ENCODE data around the gene DRAM1.

The DRAM1 gene

GRCh38 chr12:101876861-101877805, at the start of gene DRAM1:
TSS of gene DRAM1 (plus strand) at chr12:101877580. CDS start at chr12:101877790, 210 bp downstream.
- peak; percentile 22 for TF ChIP-seq CTCF (IDR thresholded peaks at IDR 0.05; ENCODE audit: extremely low read depth, missing control alignments)
- DNase-seq (ENCODE audit: low spot score), result peak; percentile 93

- TF ChIP-seq CTCF (IDR thresholded peaks at IDR 0.05; ENCODE audit: extremely low read depth, missing control alignments), result no peak
- DNase-seq (ENCODE audit: low spot score), result no peak
Observed at GRCh38 chr12:101828463-101829196, 48.8 kb upstream of the DRAM1 start.

GRCh38 chr12:101829639-101830366, 47.6 kb upstream of the DRAM1 start:
- no peak for TF ChIP-seq CTCF (IDR thresholded peaks at IDR 0.05; ENCODE audit: extremely low read depth, missing control alignments)
- no peak for DNase-seq (ENCODE audit: low spot score)

- TF ChIP-seq CTCF (IDR thresholded peaks at IDR 0.05; ENCODE audit: extremely low read depth, missing control alignments), result peak; percentile 82
- DNase-seq (ENCODE audit: low spot score), result peak; percentile 96
Observed at GRCh38 chr12:101830367-101831325, 46.7 kb upstream of the DRAM1 start, which contains the start of gene GNPTAB. TSS of gene GNPTAB (minus strand) at chr12:101830959. CDS start at chr12:101830675, 284 bp downstream.

GRCh38 chr12:101832030-101832429, 45.4 kb upstream of the DRAM1 start:
- no peak for DNase-seq (ENCODE audit: low spot score)
- TF ChIP-seq CTCF (IDR thresholded peaks at IDR 0.05; ENCODE audit: extremely low read depth, missing control alignments), result no peak

- no peak for TF ChIP-seq CTCF (IDR thresholded peaks at IDR 0.05; ENCODE audit: extremely low read depth, missing control alignments)
- DNase-seq (ENCODE audit: low spot score), result no peak
Observed at GRCh38 chr12:101838628-101839323, 38.6 kb upstream of the DRAM1 start.

Data from GM20000 (cell line).